COLO668 (cell line): ENCODE results near the gene GAB2.
"Not testable (repeated sequence)": the region's sequence is repeated elsewhere in the genome, so short reads cannot be mapped to it uniquely, and the experiment has no call there.

Experiments
- DNase-seq: peaks from one replicate; lab custom pipeline; 2025; ENCODE audit not compliant: unreplicated experiment; lab: John Stamatoyannopoulos, UW

Gene GAB2

DNA sequence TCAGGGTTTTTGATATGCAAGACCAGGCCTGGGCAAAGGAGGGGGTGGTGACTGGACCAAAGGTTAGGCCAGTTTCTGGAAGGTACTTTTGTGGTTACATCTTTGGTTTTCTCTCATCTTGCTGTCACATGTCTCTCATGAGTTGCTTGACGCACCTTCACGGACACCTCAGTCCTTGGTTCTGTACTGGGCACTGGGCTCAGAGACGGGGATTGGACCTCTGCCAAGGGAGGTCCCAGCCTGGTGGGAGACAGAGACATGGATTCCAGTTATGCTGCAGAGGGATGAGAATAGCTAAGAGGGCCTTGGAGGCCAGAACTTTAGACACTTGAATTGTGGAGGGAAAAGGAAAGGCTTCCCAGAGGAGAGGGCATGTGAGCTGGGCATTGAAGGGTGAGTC, 227.2 kb downstream of the GAB2 start:
- DNase-seq: no peak

- no peak for DNase-seq
Observed at GRCh38 chr11:78189851-78190250, 227.8 kb downstream of the GAB2 start.

GRCh38 chr11:78189174-78189724, 228.4 kb downstream of the GAB2 start:
- no peak for DNase-seq

GRCh38 chr11:78188286-78189173, 229.1 kb downstream of the GAB2 start, which contains the start of the genes KCTD21 and USP35:
Gene KCTD21, minus strand, starts transcription at chr11:78188626. Its CDS starts 14,072 bp downstream, at chr11:78174554.
Gene USP35, plus strand, starts transcription at chr11:78188919. Its CDS starts 7,327 bp downstream, at chr11:78196246.
- DNase-seq: peak; percentile 96

DNA sequence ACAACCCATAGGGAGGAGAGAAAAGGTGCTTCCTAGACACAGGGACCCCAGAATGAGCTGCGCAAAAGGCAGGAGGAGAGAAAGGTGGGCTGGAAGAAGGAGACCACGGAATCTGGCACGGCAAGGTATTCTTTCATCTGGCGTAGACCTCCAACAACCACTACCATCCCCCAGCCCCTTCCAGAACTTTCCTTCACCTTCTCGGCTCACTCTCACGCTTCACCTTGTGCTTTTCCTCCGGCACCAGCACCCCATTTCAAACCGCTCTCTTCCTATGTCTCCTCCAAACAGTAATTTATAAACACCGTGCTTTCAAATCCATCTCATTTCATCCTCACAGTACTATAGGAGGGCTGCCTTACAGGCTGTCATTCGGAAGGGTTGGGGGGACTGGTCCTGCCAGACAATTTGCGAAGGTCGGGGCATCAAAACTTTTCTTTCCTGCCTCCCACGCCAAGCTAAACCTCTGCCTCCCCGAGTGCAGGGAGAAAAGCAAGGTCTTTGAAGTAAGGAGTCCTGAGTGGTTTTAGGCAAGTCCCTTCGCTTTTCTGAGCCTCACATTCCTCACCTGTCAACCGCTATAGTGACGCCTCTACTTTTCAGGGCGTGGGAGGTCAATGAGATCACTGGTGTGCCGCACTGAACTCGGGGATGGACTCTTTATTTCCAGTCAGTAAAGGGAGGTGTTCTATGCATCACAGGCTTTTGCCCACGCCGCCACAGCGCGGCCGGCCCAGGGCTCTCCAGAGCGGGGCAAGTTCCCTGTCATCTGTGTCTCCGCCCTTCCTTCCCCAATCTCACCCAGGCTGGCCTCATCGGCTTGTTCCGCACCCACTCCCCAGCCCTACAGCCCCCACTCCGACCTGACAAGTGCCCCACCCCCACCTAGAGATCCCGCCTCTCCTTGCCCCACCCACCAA, 230.0 kb downstream of the GAB2 start:
- peak; percentile 47 for DNase-seq

DNA sequence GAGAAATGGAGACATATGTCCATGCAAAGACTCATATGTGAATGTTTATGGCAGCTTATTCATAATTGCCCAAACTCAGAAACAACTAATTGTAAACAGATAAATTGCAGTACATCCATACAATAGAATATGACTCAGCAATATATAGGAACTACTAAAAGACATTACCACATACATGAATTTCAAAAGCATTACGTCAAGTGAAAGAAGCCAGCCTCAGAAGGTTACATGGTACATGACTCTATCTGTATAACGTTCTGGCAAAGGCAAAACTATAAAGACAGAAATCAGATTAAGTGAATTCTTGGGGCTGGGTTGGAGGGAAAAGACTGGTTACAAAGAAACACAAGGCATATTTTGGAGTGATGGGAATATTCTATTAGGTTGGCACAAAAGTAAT, 236.4 kb downstream of the GAB2 start:
- DNase-seq: no peak

- no peak for DNase-seq
Observed at GRCh38 chr11:78180751-78181150, 236.9 kb downstream of the GAB2 start.

DNA sequence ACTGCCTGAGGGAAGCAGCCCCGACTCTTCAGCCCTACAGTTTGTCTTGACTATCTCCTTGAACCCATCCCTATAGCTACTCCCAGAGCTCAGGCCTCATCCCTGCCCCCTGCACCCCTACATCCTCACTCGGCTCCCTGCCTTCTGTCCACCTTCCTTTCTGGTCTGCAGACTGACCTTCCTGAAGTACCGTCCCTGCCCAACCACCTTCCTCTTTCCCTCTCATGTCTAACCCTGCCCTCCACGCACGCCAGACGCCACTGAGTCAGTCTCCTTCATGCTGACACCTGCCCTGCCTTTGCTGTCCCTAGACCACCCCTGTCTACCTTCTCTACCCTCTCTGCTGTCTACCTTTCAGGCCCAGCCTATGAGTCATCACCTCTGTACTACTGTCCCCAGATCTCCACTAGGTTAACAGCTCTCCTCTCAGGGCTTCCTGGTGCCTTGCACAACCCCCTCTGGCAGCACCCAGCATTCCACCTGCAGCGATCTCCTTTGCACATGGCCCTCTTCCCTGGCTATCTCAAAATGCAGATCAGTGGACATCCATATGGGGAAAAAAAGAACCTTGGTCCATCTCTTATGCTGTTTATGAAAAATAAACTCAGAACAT, 238.1 kb downstream of the GAB2 start:
- DNase-seq: no peak

DNA sequence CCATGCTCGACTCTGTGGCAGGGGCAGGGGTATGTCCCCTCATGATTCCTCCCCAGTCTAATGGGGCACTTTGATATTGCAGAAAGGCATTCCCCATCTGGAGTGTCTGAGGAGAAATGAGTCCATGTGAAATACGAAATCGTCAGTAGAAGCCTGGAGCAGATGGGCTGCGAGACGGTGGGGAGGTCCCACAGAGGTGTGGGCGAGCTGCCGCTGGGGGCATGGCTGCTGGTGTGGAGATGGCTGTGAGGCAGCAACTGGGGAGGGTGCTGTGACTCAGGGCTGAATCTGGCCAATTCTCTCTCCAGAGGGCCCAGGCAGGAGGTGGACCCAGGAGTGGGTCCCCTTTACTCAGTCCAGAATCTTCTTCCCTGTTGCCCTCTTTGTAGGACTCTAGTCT, 240.4 kb downstream of the GAB2 start:
- DNase-seq: no peak

- no peak for DNase-seq
Observed at GRCh38 chr11:78176605-78177141, 240.9 kb downstream of the GAB2 start.

- not testable (repeated sequence) for DNase-seq
Observed at GRCh38 chr11:78175862-78176261, 241.8 kb downstream of the GAB2 start.

DNA sequence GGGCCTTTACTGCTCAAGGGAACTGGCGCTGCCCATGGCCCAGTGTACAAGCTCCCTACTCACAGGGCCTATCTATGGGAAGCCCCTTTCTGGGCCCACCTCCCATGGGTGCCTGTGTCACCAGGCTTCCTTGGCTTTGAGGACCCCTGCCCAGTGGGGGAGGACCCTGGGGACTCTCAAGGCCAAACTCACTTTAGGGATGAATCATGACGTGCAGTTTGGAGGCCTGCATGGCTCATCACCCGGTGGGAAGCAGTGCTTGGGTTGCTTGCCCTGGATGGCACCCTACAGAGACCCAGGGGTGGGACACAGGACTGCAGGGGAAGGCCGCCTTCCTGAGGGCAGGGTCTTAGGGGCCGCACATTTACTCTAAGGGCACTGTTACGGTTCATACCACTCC, 245.7 kb downstream of the GAB2 start:
- DNase-seq: no peak

DNA sequence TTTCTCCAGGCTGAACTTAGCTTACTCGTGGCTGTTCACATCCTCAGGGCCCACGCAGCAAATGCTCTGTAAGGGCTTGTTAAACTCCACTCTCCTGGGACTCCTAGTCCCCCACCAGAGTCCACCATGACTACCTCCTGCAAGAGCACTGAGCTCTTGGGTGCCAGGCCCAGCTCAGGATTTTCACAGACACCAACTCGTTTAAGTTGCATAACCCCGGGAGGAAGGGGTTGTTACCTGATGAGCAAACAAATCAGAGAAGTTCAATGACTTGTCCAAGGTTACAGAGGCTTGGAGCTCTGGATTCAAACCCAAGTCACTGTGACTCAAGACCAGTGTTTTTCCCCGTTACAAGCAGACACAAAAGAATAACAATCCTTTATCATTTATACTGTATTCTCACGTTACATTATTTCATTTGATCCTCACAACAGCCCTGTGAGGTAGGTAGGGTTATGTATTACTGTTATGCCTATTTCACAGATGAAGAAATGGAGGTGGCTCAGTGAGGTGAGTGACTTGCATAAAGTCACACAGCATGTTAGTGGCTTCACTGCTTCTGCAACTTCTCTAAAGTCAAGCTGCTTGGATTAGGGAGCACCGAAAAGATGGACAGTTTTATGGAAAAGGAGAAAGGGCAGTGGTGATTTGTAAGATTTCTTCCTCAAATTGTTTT, 246.6 kb downstream of the GAB2 start:
- no peak for DNase-seq

GRCh38 chr11:78170413-78170812, 247.2 kb downstream of the GAB2 start:
- no peak for DNase-seq

- no peak for DNase-seq
Observed at GRCh38 chr11:78168539-78169477, 248.8 kb downstream of the GAB2 start.

DNA sequence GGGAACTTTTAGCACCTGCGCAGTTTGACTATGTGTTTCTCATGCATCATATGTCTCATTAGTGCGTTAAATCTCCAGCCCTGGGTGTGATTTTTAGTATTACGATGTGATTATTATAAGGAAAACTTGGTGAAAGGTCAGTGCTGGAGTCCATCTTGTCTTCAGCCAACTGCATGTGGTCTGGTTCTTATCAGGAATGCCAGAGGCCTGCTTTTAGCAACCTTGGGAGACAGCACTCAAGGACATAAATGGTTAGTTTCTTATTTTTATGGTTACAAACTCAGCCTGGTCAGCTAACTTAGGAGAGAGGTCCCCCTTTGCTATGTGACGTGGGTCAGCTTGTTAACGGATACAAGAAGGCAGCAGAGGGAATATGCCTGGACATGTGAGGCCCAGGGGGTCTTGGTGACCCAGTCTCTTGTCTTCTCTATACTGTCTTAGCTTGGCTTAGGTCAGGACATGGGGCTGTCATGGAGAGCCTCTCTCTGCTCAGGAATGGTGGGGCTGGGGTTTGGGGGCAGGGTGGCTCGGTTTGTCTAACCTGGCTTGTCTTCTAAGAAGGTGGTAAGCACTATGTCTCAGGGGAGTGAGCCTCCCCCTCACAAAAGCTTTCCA, 250.7 kb downstream of the GAB2 start:
- no peak for DNase-seq
